ENCODE measurements around the gene SCN1A.

The SCN1A gene

GRCh38 chr2:166135152-166135848, 7.5 kb upstream of the SCN1A start:
- Histone ChIP-seq H3K9ac (ENCODE audit: low read depth, low read length) (no peak overlapping the region), H3K27ac (ENCODE audit: low read depth, low read length) (no peak overlapping the region), H3K27me3 (ENCODE audit: insufficient read depth, low read length) (no peaks in the 10 kb centered on the region), H3K4me3 (ENCODE audit: low read length) (no peak overlapping the region), H3K4me1 (ENCODE audit: insufficient read depth, low read length) (no peaks in the 10 kb centered on the region), H3K9me3 (ENCODE audit: insufficient read depth, low read depth, low read length) (no peaks in the 10 kb centered on the region), H3K36me3 (ENCODE audit: insufficient read depth, low read length) (no peaks in the 10 kb centered on the region)
- 93% methylated on average over 6 of the region's 6 CpGs for WGBS

GRCh38 chr2:166134252-166135151, 6.7 kb upstream of the SCN1A start:
- Histone ChIP-seq H3K9ac (ENCODE audit: low read depth, low read length) (no peak overlapping the region), H3K4me3 (ENCODE audit: low read length) (no peak overlapping the region), H3K36me3 (ENCODE audit: insufficient read depth, low read length) (no peaks in the 10 kb centered on the region), H3K27ac (ENCODE audit: low read depth, low read length) (no peak overlapping the region), H3K4me1 (ENCODE audit: insufficient read depth, low read length) (no peaks in the 10 kb centered on the region), H3K9me3 (ENCODE audit: insufficient read depth, low read depth, low read length) (no peaks in the 10 kb centered on the region), H3K27me3 (ENCODE audit: insufficient read depth, low read length) (no peaks in the 10 kb centered on the region)
- 91% methylated on average over 3 of the region's 3 CpGs for WGBS

- Histone ChIP-seq H3K27ac (ENCODE audit: low read depth, low read length) (no peak overlapping the region), H3K4me1 (ENCODE audit: insufficient read depth, low read length) (no peaks in the 10 kb centered on the region), H3K9ac (ENCODE audit: low read depth, low read length) (no peak overlapping the region), H3K27me3 (ENCODE audit: insufficient read depth, low read length) (no peaks in the 10 kb centered on the region), H3K36me3 (ENCODE audit: insufficient read depth, low read length) (no peaks in the 10 kb centered on the region), H3K4me3 (ENCODE audit: low read length) (no peak overlapping the region), H3K9me3 (ENCODE audit: insufficient read depth, low read depth, low read length) (no peaks in the 10 kb centered on the region)
- WGBS: 89% methylated on average over 4 of the region's 7 CpGs
These were observed 5.8 kb upstream of the SCN1A start for GRCh38 chr2:166133653-166134052.

GRCh38 chr2:166128156-166128505, 311 bp upstream of the SCN1A start:
- no peak overlapping the region for H3K9ac ChIP-seq (ENCODE audit: low read depth, low read length)
- H3K4me1 ChIP-seq (ENCODE audit: insufficient read depth, low read length): peaks cover 17% of the 10 kb centered on the region

GRCh38 chr2:166126007-166126639, 1.7 kb downstream of the SCN1A start:
- no peak overlapping the region for H3K4me3 ChIP-seq (ENCODE audit: low read length)
- H3K9me3 ChIP-seq (ENCODE audit: insufficient read depth, low read depth, low read length): no peaks in the 10 kb centered on the region
- no peak overlapping the region for H3K9ac ChIP-seq (ENCODE audit: low read depth, low read length)
- 92% methylated on average over 6 of the region's 6 CpGs for WGBS
- H3K4me1 ChIP-seq (ENCODE audit: insufficient read depth, low read length): peaks cover 17% of the 10 kb centered on the region
- no peaks in the 10 kb centered on the region for H3K36me3 ChIP-seq (ENCODE audit: insufficient read depth, low read length)
- H3K27me3 ChIP-seq (ENCODE audit: insufficient read depth, low read length): no peaks in the 10 kb centered on the region
- no peak overlapping the region for H3K27ac ChIP-seq (ENCODE audit: low read depth, low read length)

More at GRCh38 chr2:166128156-166128505, 311 bp upstream of the SCN1A start:
- Histone ChIP-seq H3K27ac (ENCODE audit: low read depth, low read length) (no peak overlapping the region), H3K27me3 (ENCODE audit: insufficient read depth, low read length) (no peaks in the 10 kb centered on the region), H3K9me3 (ENCODE audit: insufficient read depth, low read depth, low read length) (no peaks in the 10 kb centered on the region), H3K4me3 (ENCODE audit: low read length) (no peak overlapping the region), H3K36me3 (ENCODE audit: insufficient read depth, low read length) (no peaks in the 10 kb centered on the region)

GRCh38 chr2:166125557-166125956, 2.3 kb downstream of the SCN1A start:
- Histone ChIP-seq H3K4me3 (ENCODE audit: low read length) (no peak overlapping the region), H3K27ac (ENCODE audit: low read depth, low read length) (no peak overlapping the region), H3K27me3 (ENCODE audit: insufficient read depth, low read length) (no peaks in the 10 kb centered on the region), H3K36me3 (ENCODE audit: insufficient read depth, low read length) (no peaks in the 10 kb centered on the region), H3K9ac (ENCODE audit: low read depth, low read length) (no peak overlapping the region), H3K9me3 (ENCODE audit: insufficient read depth, low read depth, low read length) (no peaks in the 10 kb centered on the region), H3K4me1 (ENCODE audit: insufficient read depth, low read length) (peaks cover 17% of the 10 kb centered on the region)
- WGBS: 87% methylated on average over 2 of the region's 2 CpGs

GRCh38 chr2:166118180-166118579, 9.6 kb downstream of the SCN1A start:
- no peaks in the 10 kb centered on the region for H3K9me3 ChIP-seq (ENCODE audit: insufficient read depth, low read depth, low read length)
- no peaks in the 10 kb centered on the region for H3K36me3 ChIP-seq (ENCODE audit: insufficient read depth, low read length)
- H3K27me3 ChIP-seq (ENCODE audit: insufficient read depth, low read length): no peaks in the 10 kb centered on the region
- H3K9ac ChIP-seq (ENCODE audit: low read depth, low read length): no peak overlapping the region
- H3K4me3 ChIP-seq (ENCODE audit: low read length): no peak overlapping the region
- WGBS: 95% methylated on average over 4 of the region's 4 CpGs
- H3K27ac ChIP-seq (ENCODE audit: low read depth, low read length): no peak overlapping the region
- no peaks in the 10 kb centered on the region for H3K4me1 ChIP-seq (ENCODE audit: insufficient read depth, low read length)

DNA sequence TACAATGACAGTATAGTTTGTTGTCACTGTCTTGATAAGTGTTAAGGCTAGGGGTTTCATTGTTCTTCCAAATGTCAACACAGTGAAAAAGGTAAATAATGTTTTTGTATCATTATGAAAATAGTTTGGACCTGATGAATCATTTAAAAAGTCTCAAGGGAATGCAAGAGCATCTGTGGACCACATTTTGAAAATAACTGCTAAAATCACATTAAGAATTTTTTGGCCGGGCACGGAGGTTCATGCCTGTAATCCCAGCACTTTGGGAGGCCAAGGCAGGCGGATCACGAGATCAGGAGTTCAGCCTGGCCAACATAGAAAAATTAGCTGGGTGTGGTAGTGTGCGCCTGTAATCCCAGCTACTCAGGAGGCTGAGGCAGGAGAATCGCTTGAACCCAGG, 10.3 kb downstream of the SCN1A start:
- Histone ChIP-seq H3K27me3 (ENCODE audit: insufficient read depth, low read length) (no peaks in the 10 kb centered on the region), H3K9me3 (ENCODE audit: insufficient read depth, low read depth, low read length) (no peaks in the 10 kb centered on the region), H3K9ac (ENCODE audit: low read depth, low read length) (no peak overlapping the region), H3K4me3 (ENCODE audit: low read length) (no peak overlapping the region), H3K36me3 (ENCODE audit: insufficient read depth, low read length) (no peaks in the 10 kb centered on the region), H3K27ac (ENCODE audit: low read depth, low read length) (no peak overlapping the region), H3K4me1 (ENCODE audit: insufficient read depth, low read length) (no peaks in the 10 kb centered on the region)
- 93% methylated on average over 6 of the region's 6 CpGs for WGBS

- Histone ChIP-seq H3K36me3 (ENCODE audit: insufficient read depth, low read length) (no peaks in the 10 kb centered on the region), H3K9me3 (ENCODE audit: insufficient read depth, low read depth, low read length) (0 out of 2 replicates have a peak, but pooled peaks cover 4% of the 10 kb centered on the region), H3K27ac (ENCODE audit: low read depth, low read length) (no peak overlapping the region), H3K4me3 (ENCODE audit: low read length) (no peak overlapping the region), H3K27me3 (ENCODE audit: insufficient read depth, low read length) (no peaks in the 10 kb centered on the region), H3K4me1 (ENCODE audit: insufficient read depth, low read length) (no peaks in the 10 kb centered on the region), H3K9ac (ENCODE audit: low read depth, low read length) (no peak overlapping the region)
- 94% methylated on average over 3 of the region's 4 CpGs for WGBS
These were observed 12.2 kb downstream of the SCN1A start for GRCh38 chr2:166115589-166115988.

DNA sequence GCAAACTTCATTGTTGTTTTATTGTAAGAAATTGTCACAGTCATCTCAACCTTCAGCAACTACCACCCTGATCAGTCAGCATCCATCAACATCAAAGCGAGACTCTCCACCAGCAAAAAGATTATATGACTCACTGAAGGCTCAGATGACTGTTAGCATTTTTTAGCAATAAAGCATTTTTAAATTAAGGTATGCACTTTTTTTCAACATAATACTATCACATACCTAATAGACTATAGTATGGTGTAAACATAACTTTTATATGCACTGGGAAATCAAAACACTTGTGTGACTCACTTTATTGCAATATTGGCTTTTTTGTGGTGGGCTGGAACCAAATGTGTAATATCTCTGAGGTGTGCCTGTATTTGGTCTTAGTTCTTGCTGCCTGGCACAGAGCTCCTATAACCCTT, 15.6 kb downstream of the SCN1A start:
- Histone ChIP-seq H3K27ac (ENCODE audit: low read depth, low read length) (no peak overlapping the region), H3K4me3 (ENCODE audit: low read length) (no peak overlapping the region), H3K9ac (ENCODE audit: low read depth, low read length) (no peak overlapping the region), H3K27me3 (ENCODE audit: insufficient read depth, low read length) (no peaks in the 10 kb centered on the region), H3K36me3 (ENCODE audit: insufficient read depth, low read length) (no peaks in the 10 kb centered on the region), H3K9me3 (ENCODE audit: insufficient read depth, low read depth, low read length) (0 out of 2 replicates have a peak, but pooled peaks cover 4% of the 10 kb centered on the region), H3K4me1 (ENCODE audit: insufficient read depth, low read length) (no peaks in the 10 kb centered on the region)
- WGBS: 100% methylated on average over 1 of the region's 1 CpG

- WGBS: 55% methylated on average over 7 of the region's 7 CpGs
These were observed 21.3 kb downstream of the SCN1A start for GRCh38 chr2:166106431-166107015.

More at GRCh38 chr2:166106431-166107015, 21.3 kb downstream of the SCN1A start:
- H3K9me3 ChIP-seq (ENCODE audit: insufficient read depth, low read depth, low read length): 0 out of 2 replicates have a peak, but pooled peaks cover 4% of the 10 kb centered on the region
- no peaks in the 10 kb centered on the region for H3K4me1 ChIP-seq (ENCODE audit: insufficient read depth, low read length)
- H3K4me3 ChIP-seq (ENCODE audit: low read length): no peak overlapping the region
- no peak overlapping the region for H3K27ac ChIP-seq (ENCODE audit: low read depth, low read length)
- H3K9ac ChIP-seq (ENCODE audit: low read depth, low read length): no peak overlapping the region
- H3K27me3 ChIP-seq (ENCODE audit: insufficient read depth, low read length): no peaks in the 10 kb centered on the region
- H3K36me3 ChIP-seq (ENCODE audit: insufficient read depth, low read length): no peaks in the 10 kb centered on the region

Measured in HUES64 (cell line).